NCI-H187 (cell line): ENCODE measurements around the gene AFG1L.
"Not testable (repeated sequence)": the region's sequence is repeated elsewhere in the genome, so short reads cannot be mapped to it uniquely, and the experiment has no call there.

Experiments
- DNase-seq, 2 experiments: peaks; one replicate each; lab custom pipeline; 2025; lab: John Stamatoyannopoulos, UW

AFG1L gene

GRCh38 chr6:108416047-108416833, 121.4 kb downstream of the AFG1L start:
- DNase-seq = not testable (repeated sequence)

GRCh38 chr6:108417027-108417426, 122.2 kb downstream of the AFG1L start:
- no peak for DNase-seq

- DNase-seq = no peak
These were observed 124.6 kb downstream of the AFG1L start for GRCh38 chr6:108419474-108419873.

- DNase-seq = no peak
These were observed 125.2 kb downstream of the AFG1L start for GRCh38 chr6:108419934-108420609.

GRCh38 chr6:108421366-108421765, 126.5 kb downstream of the AFG1L start:
- no peak for DNase-seq

- DNase-seq = no peak
These were observed 129.3 kb downstream of the AFG1L start for GRCh38 chr6:108423982-108424705.

GRCh38 chr6:108425428-108425827, 130.6 kb downstream of the AFG1L start:
- DNase-seq = no peak

- no peak for DNase-seq
These were observed 137.3 kb downstream of the AFG1L start for GRCh38 chr6:108432143-108432542.

GRCh38 chr6:108432792-108433191, 137.9 kb downstream of the AFG1L start:
- DNase-seq = no peak

- DNase-seq = no peak
These were observed 139.4 kb downstream of the AFG1L start for GRCh38 chr6:108434222-108434621.

GRCh38 chr6:108435391-108435790, 140.5 kb downstream of the AFG1L start:
- no peak for DNase-seq

- DNase-seq = no peak
These were observed 141.9 kb downstream of the AFG1L start for GRCh38 chr6:108436771-108437170.

- no peak for DNase-seq
These were observed 143.0 kb downstream of the AFG1L start for GRCh38 chr6:108437821-108438220.

GRCh38 chr6:108438918-108439317, 144.1 kb downstream of the AFG1L start:
- no peak for DNase-seq

GRCh38 chr6:108441141-108441540, 146.3 kb downstream of the AFG1L start:
- DNase-seq = no peak

- no peak for DNase-seq
These were observed 148.1 kb downstream of the AFG1L start for GRCh38 chr6:108442770-108443520.

GRCh38 chr6:108446629-108447150, 151.8 kb downstream of the AFG1L start:
- no peak for DNase-seq

GRCh38 chr6:108448481-108448880, 153.6 kb downstream of the AFG1L start:
- no peak for DNase-seq

GRCh38 chr6:108449717-108450116, 154.9 kb downstream of the AFG1L start:
- not testable (repeated sequence) for DNase-seq

GRCh38 chr6:108451816-108452215, 157.0 kb downstream of the AFG1L start:
- no peak for DNase-seq

GRCh38 chr6:108452711-108453195, 157.9 kb downstream of the AFG1L start:
- no peak for DNase-seq
